Right atrium auricular region (tissue), 2 donors: ENCODE data around the gene ABHD10. TPM values are rescaled to one million over a fixed set of nuclear protein-coding genes. Genes with fewer than 3 reads are reported as not detected.

Experiments used
- DNase-seq: peaks from one replicate; pipeline ENCODE4 v3.0.0-alpha.2; 2019; ENCODE audit warnings: low spot score
- H3K27ac ChIP-seq, 2 donors: fragments of 200-600 bp; sonication (generic); 1 replicate in 1 of 2; 2 replicates in 1 of 2; pipeline ENCODE4 v1.5.1; 2016 to 2019
- H3K27me3 ChIP-seq, 2 donors: fragments of 200-600 bp; sonication (generic); one replicate each; pipeline versions ENCODE4 v1.5.1 to v1.6.0; 2017 to 2019
- H3K36me3 ChIP-seq: fragments of 200-600 bp; sonication (generic); one replicate; pipeline ENCODE4 v1.5.1; 2016
- H3K4me1 ChIP-seq, 2 donors: fragments of 200-600 bp; sonication (generic); one replicate each; pipeline versions ENCODE4 v1.5.1 to v1.6.0; 2017 to 2019
- H3K4me3 ChIP-seq, 2 donors: fragments of 200-600 bp; sonication (generic); 1 replicate in 1 of 2; 2 replicates in 1 of 2; pipeline ENCODE4 v1.5.1; 2017 to 2019; ENCODE audit warnings: mild to moderate bottlenecking in 1 of 2, moderate library complexity in 1 of 2
- H3K9me3 ChIP-seq, 2 donors: fragments of 200-600 bp; sonication (generic); one replicate each; pipeline ENCODE4 v1.5.1; 2019
- CTCF ChIP-seq, 2 donors: fragments of 200-600 bp; sonication (generic); IDR thresholded peaks; one replicate each; pipeline ENCODE4 v1.5.1; 2019; ENCODE audit warnings: antibody characterized with exemption in 2 of 2
- total RNA-seq, 2 donors: library from RNA; depleted of rRNA; stranded (reverse); fragments of >200 nt; gene quantifications; one replicate each; pipeline ENCODE4 v1.1.0, GENCODE V29; 2016

Gene ABHD10
- total RNA-seq, 2 donors from 2014 or later = 15.3 to 20.8 TPM

GRCh38 chr3:111965484-111965883 lies 13.3 kb upstream of the ABHD10 start:
- peaks cover 10% of the 10 kb centered on the region for H3K36me3 ChIP-seq
- TF ChIP-seq CTCF (IDR thresholded peaks at IDR 0.05) = no peak

GRCh38 chr3:111967068-111967467 lies 11.8 kb upstream of the ABHD10 start:
- no peak for DNase-seq
- no peaks in the 10 kb centered on the region for H3K9me3 ChIP-seq
- H3K36me3 ChIP-seq = peaks cover 10% of the 10 kb centered on the region
- H3K4me3 ChIP-seq = no peak overlapping the region
- TF ChIP-seq CTCF (IDR thresholded peaks at IDR 0.05) = no peak
- H3K27ac ChIP-seq = peak overlapping the region; percentile 5 to 8
- H3K4me1 ChIP-seq = peaks cover 0 to 19% of the 10 kb centered on the region in 2 donors
- no peaks in the 10 kb centered on the region for H3K27me3 ChIP-seq

More at GRCh38 chr3:111965484-111965883, 13.3 kb upstream of the ABHD10 start:
- Histone ChIP-seq H3K4me1 (peaks cover 0 to 19% of the 10 kb centered on the region in 2 donors), H3K27me3 (no peaks in the 10 kb centered on the region), H3K4me3 (no peak overlapping the region), H3K9me3 (no peaks in the 10 kb centered on the region), H3K27ac (no peak overlapping the region)
- DNase-seq = no peak

GRCh38 chr3:111967651-111968274 lies 11.1 kb upstream of the ABHD10 start:
- peaks cover 10% of the 10 kb centered on the region for H3K36me3 ChIP-seq
- H3K27ac ChIP-seq = peak overlapping the region in 1 of 2 donors; percentile 8
- peak; percentile 97 for DNase-seq
- H3K27me3 ChIP-seq = no peaks in the 10 kb centered on the region
- no peak overlapping the region for H3K4me3 ChIP-seq
- TF ChIP-seq CTCF (IDR thresholded peaks at IDR 0.05) = peak; percentile 92
- no peaks in the 10 kb centered on the region for H3K9me3 ChIP-seq
- H3K4me1 ChIP-seq = peaks cover 0 to 19% of the 10 kb centered on the region in 2 donors

GRCh38 chr3:111968319-111969054 lies 10.3 kb upstream of the ABHD10 start:
- H3K4me3 ChIP-seq = no peak overlapping the region
- H3K27me3 ChIP-seq = no peaks in the 10 kb centered on the region
- no peak for TF ChIP-seq CTCF (IDR thresholded peaks at IDR 0.05)
- no peak overlapping the region for H3K27ac ChIP-seq
- peaks cover 4% of the 10 kb centered on the region for H3K36me3 ChIP-seq
- no peaks in the 10 kb centered on the region for H3K9me3 ChIP-seq
- H3K4me1 ChIP-seq = peaks cover 0 to 19% of the 10 kb centered on the region in 2 donors
- DNase-seq = no peak

GRCh38 chr3:111970376-111970775 lies 8.4 kb upstream of the ABHD10 start:
- H3K4me1 ChIP-seq = peaks cover 0 to 19% of the 10 kb centered on the region in 2 donors
- H3K27ac ChIP-seq = peak overlapping the region; percentile 23 to 41
- DNase-seq = no peak
- peaks cover 4% of the 10 kb centered on the region for H3K36me3 ChIP-seq
- no peaks in the 10 kb centered on the region for H3K9me3 ChIP-seq
- no peak for TF ChIP-seq CTCF (IDR thresholded peaks at IDR 0.05)
- H3K4me3 ChIP-seq = no peak overlapping the region
- H3K27me3 ChIP-seq = no peaks in the 10 kb centered on the region
